Middle frontal gyrus (tissue), 1 donor: ENCODE measurements around the gene PORCN.
"Not testable (repeated sequence)": the region's sequence is repeated elsewhere in the genome, so short reads cannot be mapped to it uniquely, and the experiment has no call there.

Experiments
- DNase-seq: peaks from one replicate; pipeline ENCODE4 v3.0.0-alpha.2; 2015; ENCODE audit warnings: low spot score; ENCODE audit errors: extremely low spot score

PORCN gene

GRCh38 chrX:48539345-48540027 is 30.7 kb downstream of the PORCN start, which contains the start of gene TBC1D25:
TBC1D25 (plus strand) TSS chrX:48539714; CDS start chrX:48539798, 84 bp downstream.
- peak; percentile 73 for DNase-seq

DNA sequence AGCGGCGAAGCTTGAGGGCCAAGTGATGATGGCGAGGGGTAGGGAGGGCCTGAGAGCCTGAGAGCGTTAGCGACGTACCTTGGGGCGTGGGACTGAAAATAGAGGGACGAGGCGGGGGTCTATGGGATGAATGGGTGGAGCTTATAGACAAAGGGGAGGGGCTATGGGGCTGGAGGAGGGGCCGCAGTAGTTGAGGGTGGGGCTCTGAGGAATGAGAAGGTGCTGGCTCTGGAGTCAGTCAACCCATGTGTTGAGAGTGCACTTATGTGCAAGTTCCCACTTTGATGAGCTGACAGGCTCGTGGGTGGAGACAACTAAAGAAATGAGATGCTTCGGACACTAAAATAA is 31.2 kb downstream of the PORCN start:
- no peak for DNase-seq

DNA sequence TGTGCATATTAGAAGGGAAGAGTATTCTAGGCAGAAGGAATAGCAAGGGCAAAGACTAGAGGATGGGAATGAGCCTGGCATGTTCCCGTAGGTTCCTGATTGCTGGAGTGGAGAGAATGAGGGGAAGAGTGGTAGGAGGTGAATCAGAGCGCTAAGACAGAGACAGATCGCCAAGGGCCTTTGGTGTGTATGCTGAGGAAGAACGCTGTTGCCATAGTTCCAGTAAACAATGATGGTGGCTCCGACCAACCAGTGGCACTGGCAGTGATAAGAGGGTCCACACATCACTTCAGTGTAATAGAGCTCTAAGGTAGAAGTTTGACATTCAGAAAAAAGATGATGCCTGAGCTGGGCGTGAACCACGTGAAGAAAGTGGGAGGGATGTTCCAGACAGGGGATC is 31.7 kb downstream of the PORCN start:
- DNase-seq = no peak

DNA sequence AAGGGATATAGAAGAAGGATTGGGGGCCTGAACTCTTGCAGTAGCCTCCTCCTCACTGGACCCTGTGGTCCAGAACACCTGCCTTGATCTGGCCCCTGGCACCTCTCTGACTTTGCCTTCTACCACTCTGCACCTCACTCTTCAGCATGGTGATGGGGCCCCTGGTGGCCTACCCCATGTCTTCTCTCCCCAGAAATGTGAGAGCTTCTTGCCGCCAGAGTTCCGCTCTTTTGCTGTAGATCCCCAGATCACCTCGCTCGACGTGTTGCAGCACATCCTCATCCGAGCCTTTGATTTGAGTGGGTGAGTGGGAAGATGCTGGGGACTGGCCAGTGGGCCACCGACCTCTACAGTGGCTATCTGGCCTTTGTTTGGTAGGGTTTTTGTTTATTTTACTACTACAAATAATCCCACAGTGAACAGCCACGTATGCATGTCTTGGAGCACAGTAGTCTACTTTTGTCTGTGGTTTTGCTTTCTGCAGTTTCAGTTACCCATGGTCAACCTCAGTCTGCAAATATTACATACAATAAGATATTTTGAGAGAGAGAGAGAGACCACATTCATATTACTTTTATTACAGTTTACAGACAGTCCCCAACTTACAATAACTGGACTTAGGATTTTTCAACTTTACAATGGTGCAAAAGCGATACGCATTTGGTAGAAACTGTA is 32.5 kb downstream of the PORCN start:
- no peak for DNase-seq

GRCh38 chrX:48548871-48549270 is 40.1 kb downstream of the PORCN start:
- no peak for DNase-seq

- not testable (repeated sequence) for DNase-seq
Observed at GRCh38 chrX:48555731-48556325, 47.0 kb downstream of the PORCN start.

DNA sequence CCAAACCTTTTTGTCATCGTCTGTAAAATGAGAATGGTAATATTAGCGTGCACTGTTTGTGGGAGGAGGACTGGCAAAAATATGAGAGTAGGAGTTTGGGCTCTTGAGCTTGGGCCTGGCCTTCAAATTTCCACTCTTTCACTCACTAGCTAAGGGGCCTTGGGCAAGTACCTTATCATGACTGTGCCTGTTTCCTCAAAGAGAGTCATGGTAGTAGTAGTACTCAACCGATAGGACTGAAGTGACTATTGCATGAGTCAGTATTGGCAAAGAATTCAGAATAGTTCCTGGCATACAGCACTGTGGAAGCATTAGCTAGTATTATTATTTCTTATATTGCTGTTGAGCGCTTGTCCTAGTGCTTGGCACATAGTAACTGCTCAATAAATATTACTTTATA is 49.5 kb downstream of the PORCN start:
- no peak for DNase-seq

DNA sequence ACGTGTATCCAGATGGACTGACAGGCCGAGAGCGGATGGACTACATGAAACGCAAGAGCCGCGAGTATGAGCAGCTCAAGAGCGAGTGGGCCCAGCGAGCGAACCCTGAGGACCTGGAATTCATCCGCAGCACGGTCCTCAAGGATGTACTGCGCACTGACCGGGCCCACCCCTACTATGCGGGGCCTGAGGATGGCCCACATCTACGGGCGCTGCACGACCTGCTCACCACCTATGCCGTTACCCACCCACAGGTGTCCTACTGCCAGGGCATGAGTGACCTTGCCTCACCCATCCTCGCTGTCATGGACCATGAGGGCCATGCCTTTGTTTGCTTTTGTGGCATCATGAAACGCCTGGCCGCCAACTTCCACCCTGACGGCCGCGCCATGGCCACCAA is 50.8 kb downstream of the PORCN start:
- no peak for DNase-seq

DNA sequence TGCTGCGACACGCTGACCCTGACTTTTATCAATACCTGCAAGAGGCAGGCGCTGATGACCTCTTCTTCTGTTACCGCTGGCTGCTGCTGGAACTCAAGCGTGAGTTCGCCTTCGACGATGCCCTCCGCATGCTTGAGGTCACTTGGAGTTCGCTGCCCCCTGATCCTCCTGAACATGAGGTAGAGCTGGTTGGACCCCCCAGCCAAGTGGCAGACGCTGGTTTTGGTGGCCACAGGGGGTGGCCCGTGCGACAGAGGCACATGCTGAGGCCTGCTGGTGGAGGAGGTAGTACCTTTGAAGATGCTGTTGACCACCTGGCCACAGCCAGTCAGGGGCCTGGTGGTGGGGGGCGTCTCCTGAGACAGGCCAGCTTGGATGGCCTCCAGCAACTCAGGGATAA is 51.3 kb downstream of the PORCN start:
- no peak for DNase-seq

GRCh38 chrX:48560681-48561080 is 51.9 kb downstream of the PORCN start:
- DNase-seq = no peak

- no peak for DNase-seq
Observed at GRCh38 chrX:48569958-48570357, 61.2 kb downstream of the PORCN start.
